GM20000 (cell line): Measurements from ENCODE around the gene YBX3.
"Not testable (repeated sequence)": the region's sequence is repeated elsewhere in the genome, so short reads cannot be mapped to it uniquely, and the experiment has no call there.

Source experiments
- DNase-seq: peaks from one replicate; pipeline ENCODE4 v3.0.0; 2012; ENCODE audit warnings: low spot score
- CTCF ChIP-seq: IDR thresholded peaks from 2 replicates; pipeline ENCODE4 v1.5.1; 2012; ENCODE audit warnings: mild to moderate bottlenecking, control low read depth; ENCODE audit errors: extremely low read depth, missing control alignments

YBX3 gene

GRCh38 chr12:10747730-10748129, 24.6 kb upstream of the YBX3 start:
- TF ChIP-seq CTCF: no peak
- DNase-seq: no peak

GRCh38 chr12:10743420-10743819, 20.3 kb upstream of the YBX3 start:
- not testable (repeated sequence) for DNase-seq

- no peak for DNase-seq
- TF ChIP-seq CTCF: no peak
These were observed 18.7 kb upstream of the YBX3 start for GRCh38 chr12:10741845-10742244.

- no peak for DNase-seq
- TF ChIP-seq CTCF: no peak
These were observed 17.1 kb upstream of the YBX3 start for GRCh38 chr12:10740182-10740581.

- TF ChIP-seq CTCF: no peak
- DNase-seq: no peak
These were observed 16.3 kb upstream of the YBX3 start for GRCh38 chr12:10739157-10740118.

GRCh38 chr12:10737249-10737648, 14.1 kb upstream of the YBX3 start:
- no peak for TF ChIP-seq CTCF
- DNase-seq: no peak

GRCh38 chr12:10736463-10736862, 13.3 kb upstream of the YBX3 start:
- no peak for DNase-seq
- no peak for TF ChIP-seq CTCF

GRCh38 chr12:10735428-10735827, 12.3 kb upstream of the YBX3 start:
- TF ChIP-seq CTCF: no peak
- no peak for DNase-seq
